ENCODE measurements around the gene CRIP2. TPM values are rescaled to one million over a fixed set of nuclear protein-coding genes. Genes with fewer than 3 reads are reported as not detected.

CRIP2 gene
- total and polyA plus RNA-seq, 10 of the 15 experiments (the other 5 are each of a cell fraction or from before 2014, with no cell fraction given), result 0.04 to 0.62 (median 0.37) TPM; not detected in 5

GRCh38 chr14:105471297-105471821, 3.3 kb upstream of the CRIP2 start:
- no peaks in the 10 kb centered on the region for H3K4me1 ChIP-seq (ENCODE audit: control insufficient read depth, insufficient read depth, low read length)
- no peak overlapping the region for H3K4me3 ChIP-seq
- in situ Hi-C loops (cut with MboI) (no loop called here), intact Hi-C loops (cut with micrococcal nuclease; ENCODE audit: unreplicated experiment) (no loop called here)
- peaks cover 4 to 8% of the 10 kb centered on the region in 2 experiments; a peak in 3 of 4 replicates for H3K27me3 ChIP-seq (replicated peaks in 1 of 2; ENCODE audit: control insufficient read depth in 2 of 2, insufficient read depth in 2 of 2, low read length in 1 of 2)
- no peaks in the 10 kb centered on the region for H3K79me2 ChIP-seq (ENCODE audit: control insufficient read depth, insufficient read depth, low read length)
- no peaks in the 10 kb centered on the region for H3K9me3 ChIP-seq (replicated peaks; ENCODE audit: control insufficient read depth, insufficient read depth, low read length)
- no peak overlapping the region for H3K9ac ChIP-seq (ENCODE audit: control insufficient read depth, insufficient read depth, low read length)
- CTCF ChIA-PET, result interaction anchor here (0.6 to 1.5 kb wide), 2 partner anchors 9 to 1783 kb away, joined by 3 to 7 read pairs; no protein-coding TSS in a partner anchor
- POLR2A ChIA-PET, result no interaction called here
- no peaks in the 10 kb centered on the region for H4K20me1 ChIP-seq (ENCODE audit: control insufficient read depth, insufficient read depth)
- WGBS (ENCODE audit: insufficient coverage, insufficient replicate concordance, low lambda C conversion rate, missing lambda C conversion rate), result 48% methylated on average over 19 of the region's 19 CpGs
- ATAC-seq (no peak), DNase-seq (ENCODE audit: low read depth, low spot score) (no peak), FAIRE-seq (no peak)
- no peak overlapping the region for H2AFZ ChIP-seq (ENCODE audit: control insufficient read depth, low read depth, low read length)
- H3K4me2 ChIP-seq (ENCODE audit: control insufficient read depth, insufficient read depth), result no peak overlapping the region
- TF ChIP-seq CTCF (IDR thresholded peaks at IDR 0.05 in 2 of 3, conservative IDR thresholded peaks at IDR 0.05 in 1 of 3; ENCODE audit: control insufficient read depth in 2 of 3, extremely low read depth in 1 of 3, insufficient read depth in 1 of 3, low read depth in 3 of 3, low read length in 3 of 3) (0 out of 6 replicates have a peak, but pooled peaks of 2 of the 3 experiments have one; percentile 10 to 13), ZNF687 (IDR thresholded peaks at IDR 0.05) (no peak)
- RAD21 ChIA-PET (ENCODE audit: unreplicated experiment), result interaction anchor here (0.9 kb wide), 1 partner anchor 101 kb away, joined by 3 read pairs; no protein-coding TSS in a partner anchor
- no peak overlapping the region for H3K27ac ChIP-seq (ENCODE audit: control insufficient read depth, insufficient read depth)
- no TSS peak for BruUV-seq (replicated peaks)
- peaks cover 0 to 9% of the 10 kb centered on the region in 2 experiments; a peak in 3 of 4 replicates for H3K36me3 ChIP-seq (ENCODE audit: control insufficient read depth in 2 of 2, insufficient read depth in 2 of 2, low read length in 1 of 2)
- SMC1A ChIA-PET (ENCODE audit: uncharacterized antibody, unreplicated experiment), result no interaction called here
